CD1c-positive myeloid dendritic cell (primary cell): ENCODE measurements around the gene COQ8B.
A peak's percentile ranks its signal among the peaks of the same experiment; 100 is the strongest.

ENCODE experiments used
- DNase-seq: peaks from one replicate; pipeline ENCODE4 v3.0.0-alpha.2; 2016; ENCODE audit errors: extremely low spot score

COQ8B gene

GRCh38 chr19:40717880-40718773, 1.4 kb upstream of the COQ8B start:
- DNase-seq, result no peak

GRCh38 chr19:40717325-40717879, 716 bp upstream of the COQ8B start:
- no peak for DNase-seq

- peak; percentile 39 for DNase-seq
These were observed 630 bp downstream of the COQ8B start for GRCh38 chr19:40716031-40716481.

- peak; percentile 91 for DNase-seq
These were observed 2.0 kb downstream of the COQ8B start for GRCh38 chr19:40714441-40715299.

GRCh38 chr19:40713939-40714338, 2.7 kb downstream of the COQ8B start:
- DNase-seq, result no peak

GRCh38 chr19:40709817-40710216, 6.9 kb downstream of the COQ8B start:
- no peak for DNase-seq

GRCh38 chr19:40707615-40708014, 9.1 kb downstream of the COQ8B start:
- DNase-seq, result no peak

GRCh38 chr19:40705950-40706619, 10.6 kb downstream of the COQ8B start:
- DNase-seq, result no peak

- no peak for DNase-seq
These were observed 11.4 kb downstream of the COQ8B start for GRCh38 chr19:40705362-40705651.

- no peak for DNase-seq
These were observed 12.0 kb downstream of the COQ8B start for GRCh38 chr19:40704491-40705361.

GRCh38 chr19:40703029-40703755, 13.5 kb downstream of the COQ8B start:
- no peak for DNase-seq

- DNase-seq, result no peak
These were observed 14.2 kb downstream of the COQ8B start for GRCh38 chr19:40702337-40703012.

- DNase-seq, result no peak
These were observed 14.9 kb downstream of the COQ8B start for GRCh38 chr19:40701758-40702157.

- DNase-seq, result no peak
These were observed 16.6 kb downstream of the COQ8B start for GRCh38 chr19:40700083-40700482.

GRCh38 chr19:40697007-40697406, 19.7 kb downstream of the COQ8B start:
- DNase-seq, result no peak

GRCh38 chr19:40695881-40696280, 20.8 kb downstream of the COQ8B start:
- no peak for DNase-seq

GRCh38 chr19:40693896-40694295, 22.8 kb downstream of the COQ8B start:
- no peak for DNase-seq

GRCh38 chr19:40693150-40693788, 23.4 kb downstream of the COQ8B start:
- DNase-seq, result no peak

GRCh38 chr19:40692212-40692551, 24.5 kb downstream of the COQ8B start:
- DNase-seq, result no peak
